BE2C (cell line): ENCODE data around the gene MRPL55.

Source experiments
- DNase-seq: peaks from one replicate; pipeline ENCODE4 v3.0.0-alpha.2; 2020
- H3K27me3 ChIP-seq: fragments of 250-450 bp; sonication (Bioruptor Pico); 2 replicates; pipeline ENCODE4 v1.5.1; 2020; ENCODE audit warnings: mild to moderate bottlenecking
- H3K36me3 ChIP-seq: fragments of 250-450 bp; sonication (Bioruptor Pico); 2 replicates; pipeline ENCODE4 v1.5.1; 2020; ENCODE audit warnings: mild to moderate bottlenecking
- H3K4me1 ChIP-seq: fragments of 250-450 bp; sonication (Bioruptor Pico); 2 replicates; pipeline ENCODE4 v1.5.1; 2020
- H3K4me3 ChIP-seq: 2 replicates; pipeline ENCODE4 v1.5.1; 2011; ENCODE audit warnings: low read depth, low read length
- H3K9me3 ChIP-seq: fragments of 250-450 bp; sonication (Bioruptor Pico); 2 replicates; pipeline ENCODE4 v1.5.1; 2020
- TF ChIP-seq, protein P1 (sequence below): IDR thresholded peaks from 2 replicates; pipeline ENCODE4 v1.5.1; 2012; ENCODE audit warnings: mild to moderate bottlenecking, low read depth, low read length

Gene MRPL55

DNA sequence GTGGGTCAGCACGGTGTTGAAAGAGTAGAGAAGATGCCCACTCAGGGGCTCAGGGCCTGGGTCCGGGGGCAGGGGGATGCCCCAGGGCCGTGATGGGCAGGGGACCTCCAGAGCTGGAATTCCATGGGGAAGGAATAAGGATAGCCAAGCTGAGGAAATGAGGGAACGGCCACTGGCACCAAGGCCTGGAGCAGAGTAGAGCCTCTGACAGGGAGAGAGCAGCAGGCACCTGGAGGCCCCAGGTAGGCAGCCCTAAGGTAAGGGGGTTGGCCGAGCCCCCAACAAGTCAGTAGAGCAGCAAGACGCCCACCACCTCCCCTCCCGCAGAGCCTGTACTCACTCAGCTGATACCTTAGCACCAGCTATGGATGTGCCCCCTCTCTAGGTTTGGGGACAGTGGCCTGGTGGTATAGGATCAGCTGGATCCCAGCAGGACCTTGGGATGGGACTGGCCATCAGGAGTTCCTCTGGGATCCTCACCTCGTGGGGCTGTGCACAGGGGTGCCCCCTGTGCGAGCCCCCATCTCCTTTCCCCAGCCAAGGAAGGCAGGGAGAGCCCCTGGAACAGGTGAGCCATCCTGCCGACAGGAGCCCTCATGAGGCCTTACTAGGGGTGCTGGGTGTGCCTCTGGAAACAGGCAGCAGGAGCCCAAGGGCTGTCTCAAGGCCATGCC is 47.6 kb downstream of the MRPL55 start:
- TF ChIP-seq, protein P1, sequence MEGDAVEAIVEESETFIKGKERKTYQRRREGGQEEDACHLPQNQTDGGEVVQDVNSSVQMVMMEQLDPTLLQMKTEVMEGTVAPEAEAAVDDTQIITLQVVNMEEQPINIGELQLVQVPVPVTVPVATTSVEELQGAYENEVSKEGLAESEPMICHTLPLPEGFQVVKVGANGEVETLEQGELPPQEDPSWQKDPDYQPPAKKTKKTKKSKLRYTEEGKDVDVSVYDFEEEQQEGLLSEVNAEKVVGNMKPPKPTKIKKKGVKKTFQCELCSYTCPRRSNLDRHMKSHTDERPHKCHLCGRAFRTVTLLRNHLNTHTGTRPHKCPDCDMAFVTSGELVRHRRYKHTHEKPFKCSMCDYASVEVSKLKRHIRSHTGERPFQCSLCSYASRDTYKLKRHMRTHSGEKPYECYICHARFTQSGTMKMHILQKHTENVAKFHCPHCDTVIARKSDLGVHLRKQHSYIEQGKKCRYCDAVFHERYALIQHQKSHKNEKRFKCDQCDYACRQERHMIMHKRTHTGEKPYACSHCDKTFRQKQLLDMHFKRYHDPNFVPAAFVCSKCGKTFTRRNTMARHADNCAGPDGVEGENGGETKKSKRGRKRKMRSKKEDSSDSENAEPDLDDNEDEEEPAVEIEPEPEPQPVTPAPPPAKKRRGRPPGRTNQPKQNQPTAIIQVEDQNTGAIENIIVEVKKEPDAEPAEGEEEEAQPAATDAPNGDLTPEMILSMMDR, result no peak
- no peak overlapping the region for H3K4me3 ChIP-seq
- DNase-seq, result no peak
- no peaks in the 10 kb centered on the region for H3K36me3 ChIP-seq
- H3K9me3 ChIP-seq, result no peaks in the 10 kb centered on the region; the same call in 1 of the 2 replicates
- peaks cover 32% of the 10 kb centered on the region for H3K27me3 ChIP-seq
- no peaks in the 10 kb centered on the region for H3K4me1 ChIP-seq

DNA sequence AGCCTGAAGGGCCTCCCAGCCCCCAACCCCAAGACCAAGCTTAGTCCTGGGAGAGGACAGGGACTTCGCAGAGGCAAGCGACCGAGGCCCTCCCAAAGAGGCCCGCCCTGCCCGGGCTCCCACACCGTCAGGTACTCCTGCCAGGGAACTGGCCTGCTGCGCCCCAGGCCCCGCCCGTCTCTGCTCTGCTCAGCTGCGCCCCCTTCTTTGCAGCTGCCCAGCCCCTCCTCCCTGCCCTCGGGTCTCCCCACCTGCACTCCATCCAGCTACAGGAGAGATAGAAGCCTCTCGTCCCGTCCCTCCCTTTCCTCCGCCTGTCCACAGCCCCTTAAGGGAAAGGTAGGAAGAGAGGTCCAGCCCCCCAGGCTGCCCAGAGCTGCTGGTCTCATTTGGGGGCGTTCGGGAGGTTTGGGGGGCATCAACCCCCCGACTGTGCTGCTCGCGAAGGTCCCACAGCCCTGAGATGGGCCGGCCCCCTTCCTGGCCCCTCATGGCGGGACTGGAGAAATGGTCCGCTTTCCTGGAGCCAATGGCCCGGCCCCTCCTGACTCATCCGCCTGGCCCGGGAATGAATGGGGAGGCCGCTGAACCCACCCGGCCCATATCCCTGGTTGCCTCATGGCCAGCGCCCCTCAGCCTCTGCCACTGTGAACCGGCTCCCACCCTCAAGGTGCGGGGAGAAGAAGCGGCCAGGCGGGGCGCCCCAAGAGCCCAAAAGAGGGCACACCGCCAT is 48.5 kb downstream of the MRPL55 start:
- TF ChIP-seq, protein P1, result no peak
- Histone ChIP-seq H3K4me3 (no peak overlapping the region), H3K9me3 (no peaks in the 10 kb centered on the region; the same call in 1 of the 2 replicates), H3K27me3 (peaks cover 39% of the 10 kb centered on the region), H3K36me3 (no peaks in the 10 kb centered on the region), H3K4me1 (no peaks in the 10 kb centered on the region)
- no peak for DNase-seq

DNA sequence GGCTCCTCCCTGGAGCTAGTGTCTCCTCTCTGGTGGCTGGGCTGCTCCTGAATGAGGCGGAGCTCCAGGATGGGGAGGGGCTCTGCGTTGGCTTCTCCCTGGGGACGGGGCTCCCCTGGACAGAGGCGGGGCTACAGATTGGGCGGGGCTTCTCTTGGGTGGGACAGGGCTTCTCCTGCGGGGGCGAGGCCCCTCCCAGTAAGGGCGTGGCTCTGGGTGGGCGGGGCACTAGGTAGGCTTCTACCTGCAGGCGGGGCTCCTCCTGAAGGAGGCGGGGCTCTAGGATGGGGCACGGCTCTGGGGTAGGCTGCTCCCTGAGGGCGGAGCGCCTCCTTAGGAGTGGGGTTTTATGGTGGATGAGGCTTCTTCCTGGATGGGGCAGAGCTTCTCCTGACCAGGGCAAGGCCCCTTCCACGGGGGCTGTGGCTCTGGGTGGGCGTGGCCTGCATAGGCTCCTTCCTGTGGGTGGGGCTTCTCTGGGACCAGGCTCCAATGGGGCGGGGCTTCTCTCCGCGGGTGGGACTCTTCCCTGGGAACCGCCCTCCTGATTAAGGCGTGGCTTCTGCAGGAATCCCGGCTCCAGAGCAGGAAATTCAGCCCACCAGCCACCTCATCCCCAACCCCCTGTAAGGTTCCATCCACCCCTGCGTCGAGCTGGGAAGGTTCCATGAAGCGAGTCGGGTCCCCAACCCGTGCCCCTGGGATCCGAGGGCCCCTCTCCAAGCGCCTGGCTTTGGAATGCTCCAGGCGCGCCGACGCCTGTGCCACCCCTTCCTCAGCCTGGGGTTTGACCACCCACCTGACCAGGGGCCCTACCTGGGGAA is 49.3 kb downstream of the MRPL55 start:
- peak; percentile 81 for DNase-seq
- Histone ChIP-seq H3K27me3 (peaks cover 42% of the 10 kb centered on the region), H3K4me1 (no peaks in the 10 kb centered on the region), H3K4me3 (no peak overlapping the region; the same call in 1 of the 2 replicates), H3K9me3 (no peaks in the 10 kb centered on the region; the same call in 1 of the 2 replicates), H3K36me3 (no peaks in the 10 kb centered on the region)
- TF ChIP-seq, protein P1, result no peak

DNA sequence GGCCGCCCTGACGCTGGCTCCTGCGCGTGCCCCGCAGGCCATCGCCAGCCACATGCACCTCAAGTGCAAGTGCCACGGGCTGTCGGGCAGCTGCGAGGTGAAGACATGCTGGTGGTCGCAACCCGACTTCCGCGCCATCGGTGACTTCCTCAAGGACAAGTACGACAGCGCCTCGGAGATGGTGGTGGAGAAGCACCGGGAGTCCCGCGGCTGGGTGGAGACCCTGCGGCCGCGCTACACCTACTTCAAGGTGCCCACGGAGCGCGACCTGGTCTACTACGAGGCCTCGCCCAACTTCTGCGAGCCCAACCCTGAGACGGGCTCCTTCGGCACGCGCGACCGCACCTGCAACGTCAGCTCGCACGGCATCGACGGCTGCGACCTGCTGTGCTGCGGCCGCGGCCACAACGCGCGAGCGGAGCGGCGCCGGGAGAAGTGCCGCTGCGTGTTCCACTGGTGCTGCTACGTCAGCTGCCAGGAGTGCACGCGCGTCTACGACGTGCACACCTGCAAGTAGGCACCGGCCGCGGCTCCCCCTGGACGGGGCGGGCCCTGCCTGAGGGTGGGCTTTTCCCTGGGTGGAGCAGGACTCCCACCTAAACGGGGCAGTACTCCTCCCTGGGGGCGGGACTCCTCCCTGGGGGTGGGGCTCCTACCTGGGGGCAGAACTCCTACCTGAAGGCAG is 50.0 kb downstream of the MRPL55 start:
- Histone ChIP-seq H3K27me3 (peaks cover 42% of the 10 kb centered on the region), H3K4me1 (no peaks in the 10 kb centered on the region), H3K4me3 (no peak overlapping the region), H3K36me3 (no peaks in the 10 kb centered on the region), H3K9me3 (no peaks in the 10 kb centered on the region; the same call in 1 of the 2 replicates)
- TF ChIP-seq, protein P1, result no peak
- no peak for DNase-seq

DNA sequence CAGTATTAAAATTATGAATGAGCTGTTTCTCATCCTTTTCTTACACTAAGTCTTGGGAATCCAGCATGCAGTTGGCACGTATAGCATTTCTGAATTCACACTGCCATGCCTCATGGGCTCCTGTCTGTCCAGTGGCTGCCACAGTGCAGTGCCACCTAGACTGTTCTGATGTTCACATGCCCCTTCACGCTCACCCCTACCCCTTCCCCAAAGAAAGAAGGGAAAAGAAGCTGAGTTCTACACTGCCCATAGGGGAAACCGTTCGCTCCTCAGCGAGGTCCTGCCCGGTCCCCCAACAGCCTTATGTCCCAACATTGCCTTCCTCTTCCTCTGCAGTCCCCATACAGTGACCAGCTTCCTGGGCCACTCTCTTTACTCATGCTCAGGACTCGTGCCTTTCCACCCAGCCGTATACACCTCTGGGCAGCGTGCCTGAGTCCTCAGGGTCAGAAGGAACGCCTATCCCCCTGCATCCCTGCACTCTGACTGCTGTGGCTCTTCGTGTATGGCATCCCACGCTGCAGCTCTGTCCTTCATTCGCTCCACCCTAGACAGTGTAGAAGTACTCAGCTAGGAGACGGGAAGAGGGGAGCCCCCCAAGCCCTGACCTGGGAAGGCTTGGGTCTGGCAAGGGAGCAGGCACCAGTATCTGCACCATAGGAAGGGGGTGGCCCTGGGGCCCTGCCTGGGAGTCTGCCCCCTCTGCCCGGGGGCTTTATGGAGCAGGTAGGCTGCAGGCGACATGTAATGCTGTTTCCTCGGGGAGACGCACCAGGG is 50.7 kb downstream of the MRPL55 start:
- DNase-seq, result no peak
- H3K4me3 ChIP-seq, result no peak overlapping the region
- TF ChIP-seq, protein P1, result no peak
- no peaks in the 10 kb centered on the region for H3K4me1 ChIP-seq
- H3K27me3 ChIP-seq, result peaks cover 42% of the 10 kb centered on the region
- H3K9me3 ChIP-seq, result no peaks in the 10 kb centered on the region; the same call in 1 of the 2 replicates
- no peaks in the 10 kb centered on the region for H3K36me3 ChIP-seq
